Caco-2 (cell line): Measurements from ENCODE around the gene MSMP. TPM values are rescaled to one million over a fixed set of nuclear protein-coding genes. Genes with fewer than 3 reads are reported as not detected.

ENCODE experiments used
- BruUV-seq: library from RNA; stranded (reverse); fragments of 400-500 nt; replicated peaks from 2 replicates; lab custom pipeline; 2021; lab: Mats Ljungman, UMichigan
- CTCF ChIA-PET: fragments of 300-600 bp; sonication (Branson Sonifier 250); formaldehyde crosslinking; loops from one replicate; lab custom pipeline; 2022; ENCODE audit warnings: antibody characterized with exemption; lab: Charles Lee
- POLR2A ChIA-PET: fragments of 300-600 bp; sonication (Branson Sonifier 250); formaldehyde crosslinking; loops from one replicate; lab custom pipeline; 2022; ENCODE audit warnings: antibody characterized with exemption; lab: Charles Lee
- DNase-seq, 2 experiments: peaks; one replicate each; pipeline versions ENCODE4 v3.0.0 to v3.0.0-alpha.2; 2020 to 2022
- H3K27me3 ChIP-seq: replicated peaks from 2 replicates; pipeline ENCODE4 v1.6.0; 2011; ENCODE audit warnings: low read length; ENCODE audit not compliant: control insufficient read depth, insufficient read depth
- H3K36me3 ChIP-seq: 2 replicates; pipeline ENCODE4 v1.5.1; 2011; ENCODE audit warnings: low read length; ENCODE audit not compliant: control insufficient read depth, insufficient read depth
- H3K4me1 ChIP-seq: fragments of 250-450 bp; sonication (Bioruptor Pico); 2 replicates; pipeline ENCODE4 v1.5.1; 2020; ENCODE audit warnings: mild to moderate bottlenecking
- H3K4me3 ChIP-seq: 2 replicates; pipeline ENCODE4 v1.5.1; 2011; ENCODE audit warnings: low read depth, mild to moderate bottlenecking, control low read depth, low read length
- H3K9me3 ChIP-seq: fragments of 250-450 bp; sonication (Bioruptor Pico); 2 replicates; pipeline ENCODE4 v1.5.1; 2020; ENCODE audit warnings: mild to moderate bottlenecking, moderate library complexity
- H3K27ac Mint-ChIP-seq: one replicate; pipeline ENCODE4 v1.8.0; 2022; ENCODE audit warnings: mixed read lengths; ENCODE audit not compliant: unreplicated experiment
- H3K27me3 Mint-ChIP-seq: one replicate; pipeline ENCODE4 v1.8.0; 2022; ENCODE audit warnings: mixed read lengths; ENCODE audit not compliant: insufficient read depth, unreplicated experiment
- H3K36me3 Mint-ChIP-seq: one replicate; pipeline ENCODE4 v1.8.0; 2022; ENCODE audit warnings: mild to moderate bottlenecking, mixed read lengths; ENCODE audit not compliant: insufficient read depth, unreplicated experiment
- H3K4me1 Mint-ChIP-seq: one replicate; pipeline ENCODE4 v1.8.0; 2022; ENCODE audit warnings: low read depth, mixed read lengths; ENCODE audit not compliant: unreplicated experiment
- H3K4me3 Mint-ChIP-seq: one replicate; pipeline ENCODE4 v1.8.0; 2022; ENCODE audit warnings: mild to moderate bottlenecking, moderate library complexity, mixed read lengths; ENCODE audit not compliant: unreplicated experiment
- H3K9me3 Mint-ChIP-seq: one replicate; pipeline ENCODE4 v1.8.0; 2022; ENCODE audit warnings: mixed read lengths; ENCODE audit not compliant: unreplicated experiment
- CTCF ChIP-seq, 2 experiments: fragments of 200-600 bp in 1 of 2; IDR thresholded peaks; 1 replicate in 1 of 2; 2 replicates in 1 of 2; pipeline versions ENCODE4 v1.5.1 to v1.8.0; 2011 to 2022; ENCODE audit warnings: antibody characterized with exemption in 1 of 2, control low read depth in 1 of 2, inconsistent platforms in 1 of 2, low read depth in 1 of 2, low read length in 1 of 2, mild to moderate bottlenecking in 1 of 2, moderate library complexity in 1 of 2; ENCODE audit not compliant: insufficient read depth in 1 of 2, severe bottlenecking in 1 of 2, unreplicated experiment in 1 of 2
- intact Hi-C: fragments of 100-400 bp; cut with micrococcal nuclease; formaldehyde crosslinking; loops from one replicate; pipeline ENCODE4 v1.10.0; 2022; ENCODE audit not compliant: unreplicated experiment
- total RNA-seq: library from RNA; stranded (reverse); gene quantifications from 2 replicates; pipeline ENCODE4 v1.2.3, GENCODE V29; 2022

MSMP gene
- total RNA-seq, 1 experiment from 2014 or later: not detected

- H3K4me1 ChIP-seq: no peaks in the 10 kb centered on the region
- Mint-ChIP-seq H3K4me1 (no peaks in the 10 kb centered on the region), H3K27ac (no peak overlapping the region), H3K9me3 (no peaks in the 10 kb centered on the region), H3K4me3 (no peak overlapping the region), H3K36me3 (peaks cover 60% of the 10 kb centered on the region), H3K27me3 (no peaks in the 10 kb centered on the region)
- POLR2A ChIA-PET: no interaction called here
- DNase-seq: no peak
- no peak for TF ChIP-seq CTCF (IDR thresholded peaks at IDR 0.05; ENCODE audit: insufficient read depth in 1 of 2, low read depth in 1 of 2, low read length in 1 of 2, severe bottlenecking in 1 of 2, unreplicated experiment in 1 of 2)
- peaks cover 8% of the 10 kb centered on the region for H3K36me3 ChIP-seq
- no peak overlapping the region for H3K4me3 ChIP-seq
- H3K27me3 ChIP-seq: no peaks in the 10 kb centered on the region
- intact Hi-C loops: no loop called here
- H3K9me3 ChIP-seq: no peaks in the 10 kb centered on the region
- BruUV-seq: no TSS peak
- CTCF ChIA-PET: interaction anchor here (0.5 to 1.0 kb wide), 2 partner anchors 13 to 175 kb away, joined by 3 to 5 read pairs; no protein-coding TSS in a partner anchor
These were observed 40.0 kb downstream of the MSMP start for GRCh38 chr9:35714123-35714522.

GRCh38 chr9:35713578-35713977 is 40.5 kb downstream of the MSMP start:
- no peaks in the 10 kb centered on the region for H3K4me1 ChIP-seq
- no peaks in the 10 kb centered on the region for H3K4me1 Mint-ChIP-seq
- DNase-seq: no peak
- H3K4me3 ChIP-seq: no peak overlapping the region
- no peak for TF ChIP-seq CTCF (IDR thresholded peaks at IDR 0.05; ENCODE audit: insufficient read depth in 1 of 2, low read depth in 1 of 2, low read length in 1 of 2, severe bottlenecking in 1 of 2, unreplicated experiment in 1 of 2)
- no TSS peak for BruUV-seq
- POLR2A ChIA-PET: no interaction called here
- no peaks in the 10 kb centered on the region for H3K27me3 Mint-ChIP-seq
- peaks cover 61% of the 10 kb centered on the region for H3K36me3 Mint-ChIP-seq
- no peak overlapping the region for H3K4me3 Mint-ChIP-seq
- no peak overlapping the region for H3K27ac Mint-ChIP-seq
- H3K9me3 ChIP-seq: no peaks in the 10 kb centered on the region
- no peaks in the 10 kb centered on the region for H3K9me3 Mint-ChIP-seq
- intact Hi-C loops: no loop called here
- peaks cover 6% of the 10 kb centered on the region for H3K36me3 ChIP-seq
- CTCF ChIA-PET: interaction anchor here (1.0 kb wide), 1 partner anchor 14 kb away, joined by 4 read pairs; no protein-coding TSS in a partner anchor
- no peaks in the 10 kb centered on the region for H3K27me3 ChIP-seq

GRCh38 chr9:35712762-35713400 is 41.2 kb downstream of the MSMP start:
- ChIA-PET POLR2A (no interaction called here), CTCF (interaction anchor here (0.6 to 1.0 kb wide), 2 partner anchors 15 to 48 kb away, joined by 3 to 4 read pairs; no protein-coding TSS in a partner anchor)
- Histone ChIP-seq H3K4me1 (no peaks in the 10 kb centered on the region), H3K4me3 (no peak overlapping the region), H3K9me3 (no peaks in the 10 kb centered on the region), H3K27me3 (no peaks in the 10 kb centered on the region), H3K36me3 (peaks cover 7% of the 10 kb centered on the region)
- peak in 1 of 2 experiments; percentile 23 for TF ChIP-seq CTCF (IDR thresholded peaks at IDR 0.05; ENCODE audit: insufficient read depth in 1 of 2, low read depth in 1 of 2, low read length in 1 of 2, severe bottlenecking in 1 of 2, unreplicated experiment in 1 of 2)
- Mint-ChIP-seq H3K9me3 (no peaks in the 10 kb centered on the region), H3K27ac (no peak overlapping the region), H3K27me3 (no peaks in the 10 kb centered on the region), H3K36me3 (peaks cover 66% of the 10 kb centered on the region), H3K4me3 (no peak overlapping the region), H3K4me1 (no peaks in the 10 kb centered on the region)
- intact Hi-C loops: no loop called here
- BruUV-seq: no TSS peak
- no peak for DNase-seq
